ENCODE data around the gene CALML3. TPM values are rescaled to one million over a fixed set of nuclear protein-coding genes. Genes with fewer than 3 reads are reported as not detected.
A peak's percentile ranks its signal among the peaks of the same experiment; 100 is the strongest.

CALML3 gene
- total and polyA plus RNA-seq, 2 of the 8 experiments (the other 6 are each of a cell fraction or from before 2014, with no cell fraction given): not detected

DNA sequence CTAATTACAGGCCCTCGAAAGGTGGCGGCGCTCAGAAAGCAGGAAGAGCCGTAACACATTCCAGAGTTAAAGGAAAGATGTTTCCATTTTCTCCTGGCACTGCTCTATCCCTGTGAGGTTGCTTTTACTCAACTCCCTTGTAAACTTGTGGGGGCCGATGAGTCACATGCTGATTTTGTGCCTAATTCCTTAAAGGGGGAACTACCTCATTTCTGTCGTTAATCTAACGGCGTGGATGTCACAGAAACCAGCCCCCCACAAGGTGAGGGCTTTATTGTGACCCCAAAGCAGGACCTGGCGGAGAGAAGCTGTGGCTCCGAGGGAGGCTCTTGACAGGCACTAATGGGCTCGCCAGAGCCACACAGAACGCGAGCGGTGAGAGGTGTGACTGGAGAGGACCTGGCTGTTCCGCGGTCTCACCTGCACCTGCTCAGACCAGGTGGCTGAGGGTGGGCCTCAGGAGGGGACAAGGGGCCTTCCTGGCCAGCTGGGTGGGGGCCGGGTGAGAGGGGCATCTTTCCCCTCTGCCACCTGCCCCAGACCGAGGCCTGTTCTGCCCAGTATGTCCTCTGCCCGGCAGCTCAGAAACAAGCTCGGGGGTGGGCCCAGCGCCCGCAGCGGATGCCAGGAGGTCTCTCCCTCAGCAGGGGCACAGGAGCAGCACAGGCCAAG is 50.9 kb downstream of the CALML3 start:
- Histone ChIP-seq H3K18ac (ENCODE audit: extremely low read depth, low read length) (no peak overlapping the region), H3K36me3 (ENCODE audit: control insufficient read depth in 2 of 4, insufficient read depth in 4 of 4, low read length in 3 of 4) (no peaks in the 10 kb centered on the region), H3K9me3 (ENCODE audit: insufficient read depth in 2 of 2, low read depth in 1 of 2, low read length in 1 of 2) (no peaks in the 10 kb centered on the region), H2BK12ac (ENCODE audit: low read depth, low read length) (no peak overlapping the region), H3K9ac (replicated peaks in 1 of 4; ENCODE audit: extremely low read depth in 1 of 4, low read depth in 3 of 4, low read length in 3 of 4) (no peak overlapping the region), H2BK5ac (ENCODE audit: low read depth, low read length) (no peak overlapping the region), H2BK120ac (replicated peaks; ENCODE audit: low read depth, low read length) (no peak overlapping the region), H3K4me3 (ENCODE audit: extremely low read depth in 1 of 4, insufficient read depth in 2 of 4, low read depth in 3 of 4, low read length in 4 of 4) (no peak overlapping the region), H4K91ac (replicated peaks; ENCODE audit: insufficient read length, low read length) (no peak overlapping the region), H2BK20ac (ENCODE audit: low read length) (no peak overlapping the region), H3K4me2 (ENCODE audit: insufficient read depth in 1 of 2, low read depth in 2 of 2, low read length in 2 of 2) (no peak overlapping the region), H3K23ac (ENCODE audit: insufficient read length) (no peak overlapping the region), H4K8ac (ENCODE audit: extremely low read depth, insufficient read depth, low read length) (no peak overlapping the region), H3K23me2 (ENCODE audit: low read depth, low read length) (peaks cover 9% of the 10 kb centered on the region; the same call in 1 of the 2 replicates), H3K27ac (ENCODE audit: low read depth, low read length) (no peak overlapping the region), H3K4me1 (replicated peaks in 1 of 4; ENCODE audit: control insufficient read depth in 3 of 4, insufficient read depth in 4 of 4, low read length in 3 of 4) (peaks cover 0 to 4% (median 0%) of the 10 kb centered on the region in 4 experiments; a peak in 1 of 7 replicates), H4K20me1 (replicated peaks in 1 of 2; ENCODE audit: control insufficient read depth in 1 of 2, insufficient read depth in 2 of 2, low read length in 2 of 2) (no peaks in the 10 kb centered on the region), H2AK5ac (ENCODE audit: low read depth, low read length) (no peak overlapping the region), H3K4ac (replicated peaks; ENCODE audit: insufficient read length, low read depth, low read length) (no peak overlapping the region), H3K79me2 (ENCODE audit: control insufficient read depth in 1 of 2, insufficient read depth in 2 of 2, low read length in 2 of 2) (no peaks in the 10 kb centered on the region), H2AFZ (ENCODE audit: low read length) (0 out of 2 replicates have a peak overlapping the region, but pooled peaks have one; percentile 35), H2BK15ac (ENCODE audit: low read length) (no peak overlapping the region), H4K5ac (ENCODE audit: insufficient read length, low read depth, low read length) (no peak overlapping the region), H3K14ac (ENCODE audit: insufficient read length) (no peak overlapping the region), H3K27me3 (replicated peaks in 1 of 4; ENCODE audit: control insufficient read depth in 3 of 4, extremely low read depth in 1 of 4, insufficient read depth in 3 of 4, low read length in 3 of 4) (no peaks in the 10 kb centered on the region), H3K79me1 (ENCODE audit: low read depth, low read length) (no peaks in the 10 kb centered on the region), H3K56ac (replicated peaks; ENCODE audit: insufficient read length, low read depth, low read length) (no peak overlapping the region)
- ChIA-PET POLR2A (ENCODE audit: partially characterized antibody) (no interaction called here), CTCF (ENCODE audit: partially characterized antibody) (interaction anchor here (0.9 kb wide), 1 partner anchor 14 kb away, joined by 4 read pairs; no protein-coding TSS in a partner anchor)
- FAIRE-seq (no peak), DNase-seq (ENCODE audit: low read depth in 1 of 2, low spot score in 2 of 2) (no peak)
- 90% methylated on average over 21 of the region's 23 CpGs; no CpG with 5 or more reads in 1 of the 2 experiments for WGBS, 2 experiments (ENCODE audit: extremely low coverage in 1 of 2, insufficient coverage in 1 of 2, insufficient read length in 1 of 2, insufficient replicate concordance in 2 of 2, low coverage in 1 of 2, low lambda C conversion rate in 2 of 2, missing lambda C conversion rate in 1 of 2)
- TF ChIP-seq HDAC2 (IDR thresholded peaks at IDR 0.05; ENCODE audit: borderline replicate concordance in 1 of 2, low read depth in 2 of 2, low read length in 2 of 2): no peak
- no peak for TF ChIP-seq GTF2F1 (IDR thresholded peaks at IDR 0.05; ENCODE audit: borderline replicate concordance, low read depth, low read length)
- no peak for TF ChIP-seq YY1 (IDR thresholded peaks at IDR 0.05; ENCODE audit: low read depth, low read length)
- TF ChIP-seq BRCA1 (IDR thresholded peaks at IDR 0.05; ENCODE audit: low read depth, low read length): no peak
- TF ChIP-seq, protein P1, sequence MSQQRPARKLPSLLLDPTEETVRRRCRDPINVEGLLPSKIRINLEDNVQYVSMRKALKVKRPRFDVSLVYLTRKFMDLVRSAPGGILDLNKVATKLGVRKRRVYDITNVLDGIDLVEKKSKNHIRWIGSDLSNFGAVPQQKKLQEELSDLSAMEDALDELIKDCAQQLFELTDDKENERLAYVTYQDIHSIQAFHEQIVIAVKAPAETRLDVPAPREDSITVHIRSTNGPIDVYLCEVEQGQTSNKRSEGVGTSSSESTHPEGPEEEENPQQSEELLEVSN (IDR thresholded peaks at IDR 0.05): no peak
- no peak for TF ChIP-seq TCF12 (IDR thresholded peaks at IDR 0.05; ENCODE audit: low read depth, low read length)
- TF ChIP-seq, protein P2, sequence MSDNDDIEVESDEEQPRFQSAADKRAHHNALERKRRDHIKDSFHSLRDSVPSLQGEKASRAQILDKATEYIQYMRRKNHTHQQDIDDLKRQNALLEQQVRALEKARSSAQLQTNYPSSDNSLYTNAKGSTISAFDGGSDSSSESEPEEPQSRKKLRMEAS (IDR thresholded peaks at IDR 0.05): no peak
- TF ChIP-seq SIN3A (conservative IDR thresholded peaks at IDR 0.05 in 1 of 2, IDR thresholded peaks at IDR 0.05 in 1 of 2; ENCODE audit: low read depth in 1 of 2, low read length in 2 of 2): no peak
- no peak for TF ChIP-seq KDM4A (IDR thresholded peaks at IDR 0.05; ENCODE audit: low read depth, low read length, severe bottlenecking)

All from H1 (cell line).